CD4-positive, alpha-beta T cell treated with Interleukin-6 at 100 ng/mL for 8 hours (primary cell): Measurements from ENCODE around the gene EPHA4.

Experiments
- DNase-seq: peaks from one replicate; pipeline ENCODE4 v3.0.0-alpha.2; 2020; ENCODE audit warnings: mixed read lengths, low spot score

The EPHA4 gene

DNA sequence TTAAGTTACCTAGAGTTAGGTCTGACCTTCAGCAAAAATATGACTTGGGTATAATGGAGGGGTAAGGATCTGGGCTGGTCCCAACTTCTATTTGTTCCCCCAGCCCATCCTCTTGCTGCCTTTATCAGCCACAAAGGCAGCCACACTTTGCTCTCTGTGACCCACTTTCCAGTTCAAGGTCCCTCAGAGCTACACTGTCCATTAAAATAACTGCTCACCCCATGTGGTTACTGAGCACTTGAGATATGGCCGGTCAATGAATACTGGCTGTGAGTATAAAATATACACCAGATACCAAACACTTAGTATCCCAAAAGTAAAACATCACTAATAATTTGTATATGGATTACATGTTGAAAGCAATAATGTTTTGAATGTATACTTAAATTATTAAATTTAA lies 67.2 kb downstream of the EPHA4 start:
- DNase-seq = no peak

DNA sequence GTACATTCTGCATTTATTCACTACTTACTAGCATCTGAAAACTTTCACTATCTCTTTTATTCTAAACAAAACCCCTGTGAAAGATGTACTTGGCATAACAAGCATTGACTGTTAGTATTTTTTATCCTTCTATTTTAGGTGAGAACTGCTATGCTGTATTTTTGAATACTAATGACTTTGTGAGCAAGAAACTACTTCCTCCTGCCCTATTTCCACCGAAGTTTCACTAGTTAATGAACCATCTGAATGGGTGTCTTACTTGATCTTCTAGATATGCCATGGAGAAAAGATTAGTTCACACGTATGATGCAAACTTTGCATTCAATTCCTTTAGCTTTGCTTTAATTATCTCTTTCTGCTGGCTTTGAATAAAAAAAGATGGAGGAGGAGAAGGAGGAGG lies 68.1 kb downstream of the EPHA4 start:
- DNase-seq = no peak

DNA sequence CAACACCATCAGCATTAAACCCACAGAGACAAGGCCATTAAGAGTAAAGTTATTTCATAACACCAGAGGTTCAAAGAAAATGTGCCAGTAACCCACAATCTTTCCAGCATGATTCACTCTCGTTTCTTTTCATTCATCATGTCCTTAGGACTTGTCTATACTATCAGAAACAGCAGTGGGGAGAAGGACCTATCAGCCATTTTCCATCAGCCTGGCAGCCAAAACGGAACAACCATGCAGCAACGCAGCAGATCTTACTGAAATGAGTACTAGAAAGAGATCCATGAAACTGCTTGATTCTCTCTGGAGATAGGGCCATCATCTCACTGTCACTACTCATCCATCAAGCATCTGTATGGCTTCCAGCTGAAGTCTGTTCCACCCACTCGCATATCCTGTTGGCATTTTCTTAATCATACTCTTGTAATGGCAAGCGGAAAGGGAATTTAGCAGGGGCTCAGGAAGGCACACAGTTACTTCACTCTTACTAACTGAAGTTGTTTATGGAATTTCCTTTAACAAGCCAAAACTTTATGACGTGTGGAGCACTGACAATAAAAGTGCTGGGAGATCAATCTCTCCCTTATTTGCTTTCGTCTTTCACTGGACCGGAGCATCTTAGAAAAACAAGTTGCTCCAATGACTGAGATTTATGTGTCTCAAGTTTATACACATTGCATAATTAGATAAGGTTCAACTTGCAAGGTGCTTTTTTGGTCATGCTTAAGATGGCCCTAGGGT lies 69.7 kb downstream of the EPHA4 start:
- DNase-seq = no peak

DNA sequence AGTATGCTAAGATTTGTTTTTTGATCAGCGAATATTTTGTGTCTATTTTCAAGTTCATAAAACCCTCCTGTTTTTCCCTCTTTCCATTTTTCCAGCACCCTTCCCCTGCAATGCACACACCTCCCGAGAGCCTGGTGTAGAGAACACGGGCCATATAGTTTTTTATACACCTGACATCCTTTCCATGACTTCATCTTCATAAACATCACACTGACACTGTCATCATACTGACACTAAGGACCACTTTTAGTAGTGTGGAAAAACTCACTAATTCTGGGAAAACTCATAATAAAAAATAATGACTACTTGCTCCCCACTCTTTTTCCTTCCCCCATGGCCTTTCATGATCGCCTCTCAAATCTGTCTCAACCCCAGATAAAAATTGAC lies 70.2 kb downstream of the EPHA4 start:
- DNase-seq = no peak

DNA sequence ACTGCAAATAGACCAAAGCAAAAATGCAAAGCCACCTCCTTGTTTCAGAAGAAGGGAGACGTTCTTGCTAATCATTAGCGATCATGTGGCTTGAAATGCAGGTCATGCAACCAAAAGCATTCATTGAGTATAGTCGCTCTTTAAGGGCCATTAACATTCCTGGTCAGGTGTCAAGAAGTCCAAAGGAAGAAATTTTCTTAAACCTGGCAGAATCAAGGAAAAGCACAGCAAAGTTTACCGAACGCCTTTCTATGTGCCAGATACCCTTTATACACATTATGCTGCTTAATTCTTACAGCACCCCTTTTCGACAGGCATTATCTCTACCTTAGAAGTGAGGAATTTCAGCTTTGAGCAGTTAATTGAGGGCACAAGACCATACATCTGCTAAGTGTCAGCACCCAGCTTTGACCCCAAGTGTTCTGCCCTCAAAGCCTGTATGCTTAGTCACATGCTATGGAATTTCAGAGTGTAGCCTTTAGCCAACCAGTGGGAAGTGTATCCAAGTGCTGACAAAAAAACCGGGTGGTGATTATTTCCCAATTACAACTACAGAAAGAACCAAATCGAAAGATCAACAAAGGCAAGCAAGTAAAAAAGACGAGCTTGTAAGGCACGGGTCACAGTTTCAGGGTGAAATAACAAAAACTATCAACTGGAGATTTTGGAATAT lies 70.8 kb downstream of the EPHA4 start:
- DNase-seq = no peak

- DNase-seq = no peak
Observed at GRCh38 chr2:221500501-221501209, 71.4 kb downstream of the EPHA4 start.

GRCh38 chr2:221495731-221496130 lies 76.4 kb downstream of the EPHA4 start:
- DNase-seq = no peak

- no peak for DNase-seq
Observed at GRCh38 chr2:221494556-221494955, 77.5 kb downstream of the EPHA4 start.

DNA sequence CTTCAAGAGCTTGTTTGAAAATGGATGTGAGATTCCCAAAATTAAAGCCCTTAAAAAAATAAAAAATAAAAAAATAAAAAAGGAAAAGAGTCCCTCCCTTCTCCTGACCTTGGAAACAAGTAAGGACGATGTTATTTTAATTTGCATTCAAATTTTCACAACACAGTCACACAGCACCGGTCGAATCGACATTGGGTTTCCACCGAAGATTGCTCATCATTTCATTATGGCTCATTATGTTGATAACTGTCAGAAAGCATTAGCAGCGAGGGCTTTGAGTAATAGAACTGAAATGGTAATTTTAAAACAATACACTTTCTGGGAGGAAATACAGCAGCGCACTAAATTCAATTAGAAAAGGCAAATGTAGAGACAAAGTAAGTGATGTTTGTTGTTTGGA lies 78.7 kb downstream of the EPHA4 start:
- DNase-seq = no peak

DNA sequence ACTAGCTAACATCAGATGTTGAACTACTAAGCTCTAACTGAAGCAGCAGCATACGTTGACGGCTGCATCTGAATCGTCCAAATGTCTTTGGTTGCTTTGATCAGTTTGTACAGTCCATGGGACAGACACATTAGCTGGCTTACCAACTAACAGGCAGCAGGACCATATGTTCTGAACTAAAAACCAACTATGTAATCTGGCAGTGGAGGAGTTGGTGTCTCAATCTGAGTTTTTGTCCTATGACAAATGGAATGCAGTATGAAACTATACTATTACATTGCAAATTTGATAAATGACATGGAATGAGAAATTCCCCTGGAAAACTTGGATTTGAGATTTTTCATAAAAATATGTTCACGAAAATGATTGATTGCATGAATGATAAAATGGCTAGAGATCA lies 79.5 kb downstream of the EPHA4 start:
- DNase-seq = no peak

DNA sequence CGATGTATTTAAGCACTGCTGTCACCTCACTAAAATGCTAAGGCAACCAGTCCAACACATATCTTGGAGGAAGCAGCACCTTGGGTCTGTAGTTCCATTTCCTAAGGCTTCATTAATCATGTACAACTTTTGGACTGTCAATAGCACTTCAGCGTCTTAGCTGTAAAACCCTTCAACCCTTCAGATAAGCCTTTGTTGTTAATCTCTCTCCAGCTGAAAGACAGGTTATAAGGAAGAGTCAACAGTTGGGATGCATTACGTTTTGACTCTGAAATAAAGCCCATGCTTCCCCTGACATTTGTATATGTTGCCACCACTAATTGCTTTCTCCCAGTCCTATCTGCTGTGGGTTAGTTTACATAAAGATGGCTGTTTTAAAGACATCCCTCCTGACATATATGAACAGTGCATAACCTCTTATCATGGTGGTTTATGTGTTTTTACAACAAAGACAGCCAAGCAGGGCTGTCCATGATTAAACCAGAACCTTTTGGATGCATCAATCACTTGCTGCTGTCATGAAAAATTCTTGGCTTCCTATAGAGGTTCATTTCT lies 81.5 kb downstream of the EPHA4 start:
- no peak for DNase-seq

DNA sequence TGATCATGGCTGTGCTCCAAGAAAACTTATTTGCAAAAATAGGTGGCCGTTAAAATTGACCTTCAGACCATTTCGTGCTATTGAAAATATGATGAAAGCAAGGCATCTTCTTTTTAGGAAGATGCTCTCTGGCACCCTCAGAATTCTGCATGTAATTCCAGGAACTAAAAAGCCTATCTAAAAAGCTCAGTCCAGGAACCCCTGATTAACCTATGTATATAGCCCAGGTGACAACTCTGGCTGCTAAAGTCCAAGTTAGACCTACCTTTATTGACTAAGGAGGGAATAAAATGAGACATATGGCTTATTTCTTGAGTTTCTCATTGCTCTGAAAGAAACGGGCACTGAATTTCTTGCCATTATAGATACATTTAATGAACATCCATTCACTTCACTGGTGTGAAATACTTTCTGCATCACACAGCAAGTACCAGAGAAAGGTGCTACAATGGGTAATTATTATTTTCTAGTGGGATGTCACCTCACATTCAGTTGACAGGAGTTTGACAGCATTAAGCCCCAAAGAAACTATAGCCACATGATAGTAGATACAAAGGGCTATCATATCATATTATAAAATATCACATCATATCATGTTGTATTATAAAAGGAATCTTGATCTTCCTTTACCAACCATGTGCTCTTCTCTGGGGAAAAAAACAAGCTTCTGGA lies 83.8 kb downstream of the EPHA4 start:
- DNase-seq = no peak

- DNase-seq = no peak
Observed at GRCh38 chr2:221486106-221486505, 86.0 kb downstream of the EPHA4 start.

GRCh38 chr2:221485503-221485870 lies 86.6 kb downstream of the EPHA4 start:
- no peak for DNase-seq

DNA sequence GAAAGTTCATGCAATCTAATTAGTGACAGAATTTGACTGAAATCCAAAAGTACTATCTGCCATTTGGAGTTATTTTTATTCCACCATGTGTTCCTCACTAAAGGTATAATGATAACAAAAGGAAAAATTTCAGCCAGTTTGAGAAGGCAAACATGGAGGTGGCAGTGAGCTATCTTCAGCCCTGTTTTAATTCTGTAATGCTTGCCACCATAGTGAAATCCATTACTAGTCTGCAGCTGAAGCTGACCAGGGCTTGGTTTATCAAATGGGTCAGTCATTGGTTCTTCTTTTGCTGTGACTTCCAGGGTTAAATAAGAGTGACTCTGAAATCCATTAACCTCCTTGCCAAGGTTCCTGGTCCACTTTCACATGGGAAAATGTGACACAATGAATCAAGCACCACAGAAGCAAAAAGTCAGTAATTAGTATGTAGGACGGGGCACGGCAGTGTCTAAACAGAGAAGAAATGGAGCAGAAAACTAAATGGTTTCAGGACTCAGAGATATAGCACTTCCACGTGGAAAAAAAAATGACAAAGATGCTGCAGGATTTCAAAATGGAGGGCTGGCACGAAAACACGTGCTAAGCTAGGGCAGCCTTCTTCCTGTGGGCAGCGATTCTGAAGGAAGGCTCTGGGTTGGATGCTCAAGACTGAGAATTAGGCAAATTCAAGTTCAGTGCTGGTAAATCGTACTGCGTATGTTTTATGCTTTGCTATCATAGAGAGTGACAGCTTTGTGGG lies 87.2 kb downstream of the EPHA4 start:
- no peak for DNase-seq

DNA sequence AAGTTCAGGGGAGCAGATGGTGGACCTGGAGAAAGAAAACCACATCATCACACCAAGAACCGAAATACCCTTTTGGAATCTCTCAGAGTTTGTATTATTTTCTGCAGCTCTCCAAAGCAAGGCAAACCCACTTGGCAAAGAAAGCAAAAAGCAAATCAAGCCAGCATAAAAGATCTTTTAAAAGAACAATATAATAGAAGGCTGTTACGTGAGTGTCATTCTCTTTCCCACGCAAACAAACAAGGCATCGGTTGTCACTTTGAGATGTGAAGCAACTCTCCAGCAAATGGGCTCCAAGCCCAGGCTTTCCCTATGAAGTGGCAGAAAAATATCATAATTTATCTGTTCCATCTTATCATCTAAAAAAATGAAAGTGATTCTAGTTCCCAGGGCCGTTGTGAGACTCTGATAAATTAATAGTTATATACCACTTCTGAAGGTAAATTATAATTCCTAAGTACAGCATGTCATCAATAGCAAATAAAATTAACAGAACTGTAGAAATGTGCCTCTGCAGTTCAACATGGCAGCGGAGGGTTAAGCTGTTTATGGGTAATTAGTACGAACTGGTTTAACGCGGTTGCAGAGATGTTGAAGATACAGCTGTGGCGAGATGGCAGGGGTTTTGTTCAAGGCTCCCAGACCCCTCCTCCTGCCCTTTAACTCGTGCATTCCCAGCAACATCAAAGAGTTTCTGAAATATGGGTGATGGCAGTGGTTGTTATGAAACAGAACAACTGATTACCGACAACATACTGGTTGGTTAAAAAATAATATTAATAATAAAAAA lies 89.2 kb downstream of the EPHA4 start:
- no peak for DNase-seq

DNA sequence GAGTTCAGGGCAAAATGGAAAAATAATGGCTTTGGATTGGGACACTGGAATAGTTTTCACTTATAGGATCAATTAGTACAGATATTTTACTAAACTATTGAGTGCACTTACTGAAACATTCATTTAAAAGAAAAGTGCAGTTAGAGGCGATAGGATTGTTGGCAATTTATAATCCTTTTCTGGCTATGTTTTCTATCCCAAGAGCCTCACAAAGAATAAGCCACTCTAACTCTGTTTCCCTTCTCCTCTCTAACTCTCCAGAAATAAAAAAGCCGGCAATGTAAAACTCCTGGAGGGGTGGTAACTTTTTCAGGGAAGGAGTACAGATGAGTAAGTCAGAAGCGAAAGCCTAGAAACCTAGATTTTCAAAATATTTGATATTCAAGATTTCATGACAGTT lies 91.3 kb downstream of the EPHA4 start:
- DNase-seq = no peak

DNA sequence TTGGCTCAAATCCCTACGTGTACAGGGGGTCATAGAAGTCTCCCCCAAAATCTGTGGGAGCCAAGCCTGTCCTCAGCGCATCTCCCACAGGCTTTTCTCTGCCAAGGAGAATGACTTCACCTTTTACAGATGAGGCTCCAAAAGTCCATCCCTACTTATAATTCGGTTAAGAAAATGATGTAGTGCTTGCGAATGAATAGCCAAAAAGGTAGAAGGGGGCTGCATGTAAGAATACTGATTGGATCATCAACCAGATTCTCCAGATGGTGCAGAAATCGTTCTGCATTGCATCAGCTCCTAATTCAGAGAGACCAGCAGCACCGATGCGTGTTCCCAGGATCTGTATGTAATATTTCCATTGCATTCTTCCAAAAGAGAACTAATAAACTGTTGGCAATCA lies 91.9 kb downstream of the EPHA4 start:
- DNase-seq = no peak

- DNase-seq = no peak
Observed at GRCh38 chr2:221478485-221478863, 93.6 kb downstream of the EPHA4 start.

- DNase-seq = no peak
Observed at GRCh38 chr2:221477714-221478484, 94.2 kb downstream of the EPHA4 start.
